PC-3 (cell line): ENCODE results near the gene LRRC8E.

Source experiments
- EZH2 ChIP-seq: fragments of 300-600 bp; sonication (generic); IDR thresholded peaks from one replicate; pipeline ENCODE4 v1.6.1; 2017; ENCODE audit warnings: antibody characterized with exemption, mild to moderate bottlenecking, low read length; ENCODE audit not compliant: unreplicated experiment
- TF ChIP-seq, protein P1 (sequence below): fragments of 300-600 bp; sonication (generic); conservative IDR thresholded peaks from 2 replicates; pipeline ENCODE4 v1.5.1; 2017; ENCODE audit warnings: antibody characterized with exemption, low read depth, mild to moderate bottlenecking, low read length

DNA sequence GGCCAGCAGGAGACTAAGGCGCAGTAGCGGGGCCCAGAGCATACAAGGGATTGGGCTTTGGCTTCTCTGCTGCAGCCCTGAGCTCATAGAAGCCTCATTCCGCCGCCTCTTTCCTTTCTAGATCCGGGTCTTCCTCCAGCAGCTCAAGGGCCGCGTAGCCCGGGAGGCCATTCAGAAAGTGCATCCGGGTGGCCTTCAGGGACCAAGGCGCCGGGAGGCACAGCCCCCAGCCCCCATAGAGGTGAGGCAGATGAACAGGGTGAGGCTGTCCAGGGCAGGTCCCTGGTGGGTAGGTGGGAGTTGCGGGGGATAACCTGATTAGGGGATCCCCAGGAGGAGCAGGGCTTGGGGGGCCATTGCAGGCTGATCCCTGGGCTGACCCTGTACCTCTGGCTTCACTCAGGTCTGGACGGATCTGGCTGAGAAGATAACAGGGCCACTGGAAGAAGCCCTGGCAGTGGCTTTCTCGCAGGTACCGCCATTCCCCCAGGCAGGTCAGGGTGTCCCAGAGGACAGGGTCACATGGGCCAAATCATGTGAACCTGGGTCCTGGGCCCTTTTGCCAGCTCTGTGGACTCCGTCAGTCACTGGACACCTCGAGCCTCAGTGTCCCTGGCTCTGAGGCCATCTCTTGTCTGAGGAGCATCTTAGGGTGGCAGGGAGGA, 33.1 kb downstream of the LRRC8E start:
- TF ChIP-seq, protein P1, sequence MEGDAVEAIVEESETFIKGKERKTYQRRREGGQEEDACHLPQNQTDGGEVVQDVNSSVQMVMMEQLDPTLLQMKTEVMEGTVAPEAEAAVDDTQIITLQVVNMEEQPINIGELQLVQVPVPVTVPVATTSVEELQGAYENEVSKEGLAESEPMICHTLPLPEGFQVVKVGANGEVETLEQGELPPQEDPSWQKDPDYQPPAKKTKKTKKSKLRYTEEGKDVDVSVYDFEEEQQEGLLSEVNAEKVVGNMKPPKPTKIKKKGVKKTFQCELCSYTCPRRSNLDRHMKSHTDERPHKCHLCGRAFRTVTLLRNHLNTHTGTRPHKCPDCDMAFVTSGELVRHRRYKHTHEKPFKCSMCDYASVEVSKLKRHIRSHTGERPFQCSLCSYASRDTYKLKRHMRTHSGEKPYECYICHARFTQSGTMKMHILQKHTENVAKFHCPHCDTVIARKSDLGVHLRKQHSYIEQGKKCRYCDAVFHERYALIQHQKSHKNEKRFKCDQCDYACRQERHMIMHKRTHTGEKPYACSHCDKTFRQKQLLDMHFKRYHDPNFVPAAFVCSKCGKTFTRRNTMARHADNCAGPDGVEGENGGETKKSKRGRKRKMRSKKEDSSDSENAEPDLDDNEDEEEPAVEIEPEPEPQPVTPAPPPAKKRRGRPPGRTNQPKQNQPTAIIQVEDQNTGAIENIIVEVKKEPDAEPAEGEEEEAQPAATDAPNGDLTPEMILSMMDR: no peak
- no peak for TF ChIP-seq EZH2
